GM19324 (cell line): ENCODE measurements around the gene SLC39A11.

Experiments
- ATAC-seq: cut with Tn5 transposase; IDR thresholded peaks from one replicate; pipeline ENCODE4 v1.9.1; 2021; ENCODE audit warnings: mild to moderate bottlenecking, moderate library complexity; ENCODE audit not compliant: unreplicated experiment, low FRiP score

The SLC39A11 gene

DNA sequence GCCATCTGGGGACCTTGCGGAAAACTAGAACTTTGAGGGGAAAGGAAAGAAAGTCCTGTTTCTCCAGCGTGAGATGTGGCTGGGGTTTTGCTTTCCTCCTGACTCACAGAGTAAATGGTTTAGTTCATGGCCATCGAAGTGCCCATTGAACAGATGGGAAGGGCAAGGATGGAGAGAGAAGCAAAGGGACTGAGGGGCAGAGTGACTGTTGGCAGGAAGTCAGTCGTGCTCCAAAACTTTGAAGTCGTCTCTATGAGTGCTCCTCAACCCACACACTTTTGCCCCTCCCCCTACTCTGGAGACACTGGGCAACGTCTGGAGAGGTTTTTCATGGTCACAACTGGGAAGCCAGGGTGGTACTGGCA lies 476.9 kb downstream of the SLC39A11 start:
- no peak for ATAC-seq

DNA sequence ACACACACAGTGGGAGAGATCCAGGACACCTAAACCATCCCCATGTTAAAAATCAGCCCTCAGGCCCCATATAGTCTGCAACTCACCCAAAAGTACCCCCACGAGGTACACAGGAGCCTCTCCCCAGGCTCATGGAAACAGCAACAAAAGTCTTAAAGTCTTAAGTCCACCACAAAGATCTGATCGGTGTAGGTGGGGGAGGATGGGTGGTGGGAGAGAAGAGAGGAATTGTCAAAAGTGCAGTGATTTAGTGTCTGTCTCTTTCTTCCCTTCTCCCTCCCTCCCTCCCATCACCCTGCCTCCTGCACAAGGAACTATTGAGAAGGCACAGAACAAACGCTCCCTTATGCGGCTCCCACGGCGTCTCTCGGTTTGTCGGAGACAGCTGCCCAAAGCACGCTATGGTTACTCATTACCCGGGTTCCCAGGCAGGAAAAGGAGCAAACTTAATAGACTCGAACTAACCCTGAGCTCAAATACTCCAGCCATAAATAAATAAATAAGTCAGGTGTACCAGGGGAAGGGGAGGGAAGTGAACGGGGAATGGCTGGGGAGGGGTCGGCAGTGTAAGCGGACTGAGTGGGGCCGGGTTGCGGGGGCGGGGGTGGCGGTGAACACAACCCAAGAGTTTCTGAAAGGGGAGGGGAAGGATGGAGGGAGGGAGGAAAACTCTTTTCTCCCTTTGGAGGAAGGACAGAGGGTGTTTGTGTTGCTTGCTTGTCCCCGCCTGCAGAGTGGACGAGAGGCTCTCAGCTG lies 477.4 kb downstream of the SLC39A11 start:
- no peak for ATAC-seq

GRCh38 chr17:72614476-72614870 lies 478.0 kb downstream of the SLC39A11 start:
- no peak for ATAC-seq

DNA sequence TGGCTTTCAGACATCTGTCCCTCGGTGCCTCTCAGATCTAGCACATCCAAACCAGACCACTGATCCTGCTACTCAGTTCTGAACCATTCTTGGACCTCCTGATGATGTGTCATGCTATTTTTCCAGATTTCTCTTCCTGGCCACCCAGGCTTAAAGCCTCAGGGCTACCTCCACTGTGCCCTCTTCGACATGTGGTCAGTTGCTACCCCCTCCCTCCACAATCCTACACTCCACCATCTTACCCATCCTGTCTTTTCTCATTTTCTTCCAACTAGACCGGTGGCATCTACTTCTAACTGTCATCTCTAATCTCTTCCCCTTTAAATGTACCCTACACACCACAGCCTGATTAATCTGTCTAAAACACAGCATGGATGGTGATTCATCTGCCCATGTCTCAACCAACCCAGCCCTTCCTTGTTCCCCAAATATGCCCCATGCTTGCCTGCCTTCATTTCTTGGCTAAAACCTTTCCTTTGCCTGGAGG lies 478.6 kb downstream of the SLC39A11 start:
- no peak for ATAC-seq

DNA sequence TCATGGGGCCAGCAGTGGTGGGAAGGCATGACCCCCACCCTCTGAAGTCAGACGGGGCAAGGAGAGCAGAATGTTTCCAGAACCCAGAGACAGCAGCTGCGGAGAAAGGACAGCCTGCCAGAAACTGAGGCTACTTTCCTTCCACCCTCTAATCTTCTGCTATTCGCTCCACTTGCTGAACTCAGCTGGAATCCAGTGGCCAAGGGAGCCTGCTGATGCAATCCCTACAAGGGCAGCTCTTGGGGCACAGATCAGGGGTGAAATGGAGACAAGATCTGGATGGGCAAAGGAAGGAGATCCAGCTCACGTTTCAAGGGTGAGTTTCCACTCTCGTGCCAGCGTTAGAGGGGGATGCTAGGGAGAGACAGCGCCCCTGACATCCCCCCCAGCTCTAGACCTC lies 479.1 kb downstream of the SLC39A11 start:
- ATAC-seq, result no peak

GRCh38 chr17:72611172-72611571 lies 481.3 kb downstream of the SLC39A11 start:
- no peak for ATAC-seq

DNA sequence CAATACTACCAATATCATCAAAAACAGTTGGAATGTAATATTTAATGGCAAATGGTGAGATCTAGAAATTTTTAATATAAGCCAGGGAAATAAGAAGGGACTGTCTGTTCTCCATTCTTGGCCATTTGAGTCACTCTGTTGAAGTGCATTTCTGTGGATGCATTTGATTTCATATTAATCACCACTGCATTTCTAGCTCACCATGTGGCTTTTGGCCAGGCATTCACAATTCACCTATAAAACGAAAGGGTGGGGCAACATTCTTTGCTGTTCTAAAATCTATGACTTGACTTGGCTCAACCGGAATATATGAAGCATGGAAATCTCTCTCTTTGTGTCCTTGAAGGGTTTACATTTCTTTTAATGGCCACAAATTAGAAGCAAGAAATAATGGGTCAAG lies 483.0 kb downstream of the SLC39A11 start:
- ATAC-seq, result no peak

DNA sequence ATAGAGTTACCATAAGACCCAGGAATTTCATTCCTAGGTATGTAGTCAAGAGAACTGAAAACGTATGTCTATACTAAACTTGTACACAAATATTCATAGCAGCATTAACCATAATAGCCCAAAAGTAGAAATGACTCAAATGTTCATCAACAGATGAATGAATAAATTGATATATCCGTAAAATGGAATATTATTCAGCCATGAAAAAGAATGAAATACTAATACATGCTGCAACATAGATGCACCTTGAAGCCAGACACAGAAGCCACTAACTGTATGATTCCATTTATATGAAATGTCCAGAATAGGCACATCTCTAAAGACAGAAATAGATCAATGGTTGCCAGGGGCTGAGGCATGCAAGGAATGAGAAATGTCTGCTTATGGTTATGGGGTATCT lies 484.1 kb downstream of the SLC39A11 start:
- ATAC-seq, result no peak

DNA sequence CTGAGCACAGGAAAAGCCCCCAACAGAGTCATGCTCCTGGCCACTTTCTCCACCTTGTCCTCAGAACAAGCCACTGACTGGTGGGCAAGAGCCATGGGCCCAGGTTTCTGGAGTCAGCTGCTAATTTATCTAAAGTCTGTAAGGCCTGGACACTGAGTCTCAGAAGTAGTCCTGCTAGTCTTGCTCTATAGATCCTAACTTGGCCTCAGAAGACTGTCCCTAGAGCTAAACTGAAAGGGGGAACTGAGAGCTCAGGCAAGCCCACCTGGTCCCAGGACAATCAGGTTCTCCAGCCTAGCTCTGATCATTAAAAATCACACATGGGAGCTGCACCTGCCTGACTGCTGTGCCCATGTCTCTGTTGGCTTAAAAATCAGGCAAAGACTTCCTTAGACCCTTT lies 485.8 kb downstream of the SLC39A11 start:
- ATAC-seq, result no peak

DNA sequence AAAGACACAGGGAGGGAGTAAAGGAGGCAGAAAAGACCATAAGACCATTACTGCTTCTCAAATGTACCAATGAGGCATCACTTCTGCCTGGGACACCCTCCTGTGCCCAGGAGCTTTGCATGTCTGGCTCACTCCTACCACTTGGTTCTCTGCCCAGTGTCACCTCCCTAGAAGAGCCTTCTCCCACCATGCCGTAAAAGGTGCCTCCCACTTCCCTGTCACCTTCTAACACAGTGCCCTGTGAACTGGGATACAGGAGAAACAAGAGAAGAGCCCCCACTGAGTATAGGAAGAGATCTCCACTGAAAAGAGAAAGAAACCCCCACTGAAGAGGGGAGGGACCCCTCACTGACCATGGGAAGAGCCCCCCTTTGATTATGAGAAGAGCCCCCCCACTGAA lies 486.9 kb downstream of the SLC39A11 start:
- no peak for ATAC-seq

DNA sequence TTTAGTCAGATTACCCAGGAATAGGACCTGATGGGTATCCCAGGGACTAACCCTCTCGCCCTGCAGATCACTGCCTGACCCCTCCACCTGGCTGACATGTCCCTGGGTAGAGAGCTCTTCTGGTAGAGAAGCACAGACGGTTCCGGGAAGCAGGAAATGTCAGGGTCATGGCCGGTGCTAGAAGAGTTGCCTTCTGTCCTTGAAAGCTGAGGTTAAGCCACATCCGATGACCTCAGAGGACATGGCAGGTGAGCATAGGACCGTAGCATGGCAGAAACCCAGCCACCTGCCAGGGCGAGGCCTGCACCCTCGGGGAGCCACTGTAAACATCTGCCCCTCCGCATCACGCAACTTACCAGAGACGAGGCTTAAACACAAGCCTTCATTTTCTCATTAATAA lies 488.0 kb downstream of the SLC39A11 start:
- no peak for ATAC-seq

DNA sequence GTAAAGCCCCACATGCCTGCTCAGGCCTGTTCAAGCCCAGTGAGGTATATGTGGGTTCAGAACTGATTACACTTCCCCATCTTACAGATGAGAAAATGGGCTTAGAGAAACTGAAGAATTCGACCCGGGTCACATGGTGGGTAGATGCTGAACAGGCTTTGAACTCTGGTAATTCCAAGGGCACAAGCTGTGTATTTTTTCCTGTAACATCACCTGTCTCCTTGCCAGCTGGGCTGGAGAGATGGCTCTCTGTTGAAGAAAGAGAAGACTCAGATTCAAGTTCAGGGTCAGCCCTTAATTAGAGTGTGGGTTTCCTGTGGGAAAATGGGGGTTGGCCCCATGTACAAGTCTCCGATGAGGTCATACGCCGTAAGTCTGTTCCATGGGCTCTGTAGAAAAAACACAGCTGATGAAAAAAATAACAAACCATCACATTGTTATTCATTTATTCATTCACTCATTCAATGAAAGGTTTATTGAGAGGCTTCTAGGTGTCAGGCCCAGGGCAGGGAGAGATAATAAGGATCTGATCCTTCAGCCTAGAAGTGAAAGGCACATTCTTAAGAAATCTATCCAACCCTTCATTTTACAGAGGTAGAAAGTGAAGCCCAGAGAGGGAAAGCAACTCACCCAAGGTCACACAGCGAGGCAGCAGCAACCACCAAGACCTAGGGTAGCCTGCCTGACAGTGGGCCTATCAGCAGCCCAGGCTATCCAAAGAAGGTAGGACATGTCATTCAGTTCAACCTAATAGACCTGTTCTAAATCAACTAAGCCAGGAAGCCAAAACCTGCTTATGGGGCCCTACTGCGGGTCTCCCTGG lies 488.9 kb downstream of the SLC39A11 start:
- no peak for ATAC-seq

DNA sequence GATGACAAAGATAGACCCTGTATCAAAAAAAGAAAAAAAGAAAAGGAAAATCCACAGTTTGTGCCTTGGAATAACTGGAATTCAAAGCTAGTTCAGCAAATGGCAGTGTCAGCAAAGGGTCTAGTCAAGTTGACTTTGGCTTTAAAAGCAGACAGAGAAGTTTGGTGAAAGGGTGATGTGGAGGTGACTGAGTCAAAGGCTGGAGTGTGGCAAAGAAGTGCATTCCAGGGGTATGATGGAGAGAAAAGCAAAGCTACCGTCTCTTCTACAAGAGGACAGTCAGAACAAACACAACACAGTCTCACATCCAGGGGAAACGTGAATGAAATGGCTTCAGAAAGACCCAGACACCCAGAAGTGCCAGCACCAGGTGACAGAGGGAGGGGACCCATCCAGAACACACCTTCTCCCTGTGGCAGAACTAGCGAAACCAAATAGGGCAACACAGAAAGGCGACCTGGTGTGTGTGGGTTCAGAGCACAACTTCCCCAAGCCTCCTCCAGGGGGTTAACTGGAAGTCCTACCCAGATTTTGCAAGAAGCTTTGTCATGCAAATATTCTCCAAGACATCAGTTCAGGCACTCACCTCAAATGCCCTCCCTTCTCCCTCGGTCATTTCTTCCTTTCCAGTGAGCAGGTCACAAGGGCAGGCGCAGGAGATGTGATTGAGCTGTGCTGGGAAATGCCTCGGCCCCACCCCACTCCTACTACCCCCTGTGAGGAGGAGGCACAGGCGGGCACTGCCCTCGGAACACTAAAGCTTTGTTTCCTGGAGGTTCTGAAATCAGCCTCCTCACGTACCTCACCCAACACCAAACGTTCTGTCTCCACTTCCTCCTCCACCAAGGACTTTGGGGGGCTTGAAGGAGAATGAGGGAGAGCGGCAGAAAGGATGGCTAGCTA lies 489.7 kb downstream of the SLC39A11 start:
- no peak for ATAC-seq

DNA sequence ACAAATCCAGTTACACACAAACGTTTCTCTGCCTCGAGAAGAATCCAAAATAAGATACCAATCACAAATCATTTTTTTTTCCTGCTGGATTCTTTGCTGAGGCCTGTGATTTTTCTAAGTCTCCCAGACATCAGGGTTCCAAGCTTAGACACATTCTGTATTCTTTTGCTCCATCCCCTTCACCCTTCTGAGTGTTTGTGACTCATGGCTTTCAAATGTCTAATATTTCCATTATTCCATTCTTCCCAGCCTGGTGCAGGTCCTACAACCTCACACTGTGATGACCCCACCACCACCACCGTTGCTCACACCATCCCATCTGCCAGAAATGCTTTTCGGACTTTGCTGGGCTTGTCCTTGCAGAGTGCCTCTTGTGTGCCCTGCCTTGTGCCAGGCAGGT lies 491.6 kb downstream of the SLC39A11 start:
- ATAC-seq, result no peak

DNA sequence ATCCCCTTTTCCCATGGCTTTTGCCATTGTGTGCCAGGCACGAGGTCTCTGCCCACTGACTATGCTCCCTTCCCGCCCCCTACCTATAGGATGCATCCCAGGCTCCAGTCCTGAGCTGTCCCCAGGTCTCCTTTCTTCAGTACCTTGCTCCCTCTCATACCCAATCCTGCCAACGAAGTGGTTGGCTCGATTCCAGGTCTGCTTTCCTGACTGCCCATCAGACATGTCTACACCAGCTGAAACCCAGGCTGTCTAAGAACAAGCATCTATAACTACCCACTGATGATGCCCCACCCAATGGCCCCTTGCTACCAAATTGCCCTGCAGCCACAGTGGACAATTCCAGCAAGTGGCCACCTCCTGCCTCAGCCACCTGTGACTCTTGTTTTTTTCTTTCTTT lies 492.6 kb downstream of the SLC39A11 start:
- no peak for ATAC-seq

GRCh38 chr17:72598695-72599094 lies 493.8 kb downstream of the SLC39A11 start:
- no peak for ATAC-seq

DNA sequence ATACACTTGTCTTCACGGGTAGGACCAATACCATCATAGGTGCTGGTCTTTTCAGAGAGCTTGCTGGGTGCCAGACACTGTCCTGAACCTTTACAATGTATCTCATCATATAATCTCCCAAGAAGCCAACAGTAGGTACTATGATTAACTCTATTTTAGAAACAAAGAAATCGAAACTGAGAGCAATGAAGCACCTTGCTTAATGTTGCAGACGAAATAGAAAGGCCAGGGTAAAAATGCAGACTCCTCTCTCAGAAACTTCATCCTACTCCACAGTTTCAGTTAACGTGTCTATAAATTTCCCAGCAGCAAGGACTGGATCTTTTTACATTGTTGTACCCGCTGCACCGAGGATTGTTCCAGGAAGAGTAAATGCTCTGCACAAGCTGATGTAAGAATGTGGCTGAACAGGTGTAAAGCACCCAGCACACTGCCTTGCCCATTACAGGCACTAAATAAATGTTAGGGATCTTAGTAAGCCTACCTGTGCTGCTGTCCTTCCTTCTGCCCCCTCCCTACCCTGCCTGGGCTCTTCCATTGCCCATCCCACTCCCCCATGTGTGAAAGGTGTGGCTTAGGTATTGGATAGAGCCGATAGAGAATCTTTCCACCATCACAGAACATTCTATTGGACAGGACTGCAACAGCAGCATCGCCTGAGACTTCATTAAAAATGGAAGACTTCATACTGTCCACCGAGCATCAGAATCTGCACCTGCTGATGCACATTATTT lies 495.0 kb downstream of the SLC39A11 start:
- ATAC-seq, result no peak
